HG03139 (cell line): ENCODE measurements around the gene OR1I1.
"Not testable (repeated sequence)": the region's sequence is repeated elsewhere in the genome, so short reads cannot be mapped to it uniquely, and the experiment has no call there.

Experiments used
- ATAC-seq: cut with Tn5 transposase; IDR thresholded peaks from one replicate; pipeline ENCODE4 v1.9.1; 2021; ENCODE audit not compliant: unreplicated experiment

The OR1I1 gene, protein sequence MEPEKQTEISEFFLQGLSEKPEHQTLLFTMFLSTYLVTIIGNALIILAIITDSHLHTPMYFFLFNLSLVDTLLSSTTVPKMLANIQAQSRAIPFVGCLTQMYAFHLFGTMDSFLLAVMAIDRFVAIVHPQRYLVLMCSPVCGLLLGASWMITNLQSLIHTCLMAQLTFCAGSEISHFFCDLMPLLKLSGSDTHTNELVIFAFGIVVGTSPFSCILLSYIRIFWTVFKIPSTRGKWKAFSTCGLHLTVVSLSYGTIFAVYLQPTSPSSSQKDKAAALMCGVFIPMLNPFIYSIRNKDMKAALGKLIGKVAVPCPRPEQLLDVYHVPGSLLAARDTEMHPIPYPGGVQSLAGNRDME

DNA sequence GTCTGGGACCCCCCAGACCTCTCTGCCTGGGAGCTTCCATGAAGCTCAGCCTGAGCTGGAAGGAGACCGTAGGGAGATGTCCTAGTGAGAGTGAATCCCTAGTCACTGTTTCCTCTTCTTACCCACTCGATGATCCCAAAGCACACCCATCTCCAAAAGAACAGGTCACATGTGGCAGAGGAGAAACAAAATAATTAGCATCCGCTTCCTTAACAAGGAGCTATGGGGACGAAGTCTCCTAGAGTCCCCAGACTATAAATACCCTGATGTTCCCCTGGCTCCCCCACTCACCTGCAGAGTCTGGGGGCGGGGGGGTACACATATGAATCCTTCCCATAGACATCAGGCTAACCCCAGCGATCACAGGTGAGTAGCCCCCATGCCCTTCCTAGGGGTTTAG lies at the start of gene OR1I1:
TSS of gene OR1I1 (plus strand) at position 301 of the 400 bp plus-strand sequence. CDS start 4,855 bp downstream, outside the sequence.
- ATAC-seq, result no peak

DNA sequence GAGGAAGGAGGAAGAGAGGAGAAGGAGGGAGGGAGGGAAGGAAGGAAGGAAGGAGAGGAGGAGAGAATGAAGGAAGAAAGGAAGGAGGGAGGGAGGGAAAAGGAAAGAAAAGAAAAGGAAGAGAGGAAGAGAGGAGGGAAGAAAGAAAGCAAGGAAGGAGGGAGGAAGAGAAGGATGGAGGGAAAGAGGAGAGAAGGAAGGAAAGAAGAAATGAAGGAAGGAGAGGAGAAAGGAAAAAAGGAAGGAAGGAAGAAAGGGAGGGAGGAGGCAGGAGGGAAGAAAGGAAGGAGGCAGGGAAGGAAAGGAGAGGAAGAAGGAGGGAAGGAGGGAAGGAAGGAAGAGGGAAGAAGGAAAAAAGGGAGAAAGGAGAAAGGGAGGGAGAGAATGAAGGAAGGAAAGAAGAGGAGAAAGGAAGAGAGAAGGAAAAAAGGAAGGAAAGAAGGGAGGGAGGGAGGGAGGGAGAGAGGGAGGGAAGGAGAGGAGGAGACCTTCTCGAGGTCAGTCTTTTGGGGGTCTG lies 46.2 kb upstream of the OR1I1 start:
- ATAC-seq, result no peak

DNA sequence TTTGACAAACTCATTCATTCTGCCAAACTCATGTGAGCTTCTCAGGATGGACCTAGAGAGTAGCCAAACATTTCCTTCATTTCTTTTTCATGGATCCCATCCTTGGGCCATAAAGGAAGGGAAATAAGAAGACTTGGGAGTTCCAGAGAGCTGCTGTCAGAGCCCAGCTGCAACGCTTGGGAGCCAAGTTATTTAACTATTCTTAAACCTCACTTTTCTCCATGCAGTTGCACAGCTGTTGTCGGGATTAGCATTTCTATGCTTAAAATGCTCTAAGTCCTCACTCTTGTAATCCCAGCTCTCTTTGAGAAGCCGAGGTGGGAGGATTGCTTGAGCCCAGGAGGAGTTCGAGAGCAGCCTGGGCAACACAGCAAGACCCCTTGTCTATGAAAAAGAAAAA lies 44.4 kb upstream of the OR1I1 start:
- no peak for ATAC-seq

DNA sequence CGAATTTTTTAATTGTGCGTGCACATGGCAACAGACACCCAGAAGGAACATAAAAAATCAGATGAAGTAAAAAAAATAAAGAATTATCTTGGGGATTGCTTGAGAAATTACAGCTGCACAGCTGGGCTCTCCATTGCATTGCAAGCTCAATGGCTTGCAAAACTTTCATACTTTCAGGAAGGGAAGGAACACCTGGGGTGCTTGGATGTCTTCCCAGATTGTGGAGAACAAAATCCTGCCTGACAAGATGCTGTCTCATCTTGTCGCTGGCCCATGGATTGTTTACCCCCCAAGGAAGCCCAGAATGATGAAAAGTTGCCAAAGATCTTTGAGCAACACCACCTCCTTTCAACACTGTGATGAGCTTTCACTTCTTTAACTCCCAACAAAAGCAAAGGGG lies 43.7 kb upstream of the OR1I1 start:
- no peak for ATAC-seq

DNA sequence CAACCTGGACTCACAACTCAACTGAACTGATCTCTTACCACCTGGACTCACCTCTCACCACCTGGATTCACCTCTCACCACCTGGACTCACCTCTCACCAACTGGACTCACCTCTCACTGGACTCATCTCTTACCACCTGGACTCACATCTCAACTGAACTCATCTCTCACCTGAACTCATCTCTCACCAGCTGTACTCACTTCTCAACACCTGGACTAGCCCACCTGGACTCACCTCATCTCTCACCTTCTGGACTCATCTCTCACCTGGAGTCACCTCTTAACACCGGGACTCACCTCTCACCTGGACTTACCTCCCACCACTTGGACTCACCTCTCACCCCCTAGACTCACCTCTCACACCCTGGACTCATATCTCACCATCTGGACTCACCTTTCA lies 40.0 kb upstream of the OR1I1 start:
- ATAC-seq, result no peak

DNA sequence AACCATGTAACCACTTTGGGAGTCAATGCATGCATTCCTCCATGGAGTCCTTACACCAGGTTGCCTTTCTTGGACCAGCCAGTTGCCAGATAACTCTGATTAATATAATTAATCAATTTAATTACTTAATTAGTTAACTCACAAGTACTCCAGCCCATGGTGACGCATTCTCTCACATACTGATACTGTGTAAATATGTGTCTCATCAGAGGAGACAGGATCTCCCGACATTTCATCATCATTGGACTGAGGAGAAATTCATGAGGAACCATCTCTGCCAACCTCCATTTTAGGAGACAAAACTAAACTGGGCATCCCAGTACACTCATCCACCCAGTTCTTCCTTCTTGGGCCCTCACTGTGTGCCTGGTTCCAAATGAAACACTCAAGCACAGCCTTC lies 39.2 kb upstream of the OR1I1 start:
- no peak for ATAC-seq

DNA sequence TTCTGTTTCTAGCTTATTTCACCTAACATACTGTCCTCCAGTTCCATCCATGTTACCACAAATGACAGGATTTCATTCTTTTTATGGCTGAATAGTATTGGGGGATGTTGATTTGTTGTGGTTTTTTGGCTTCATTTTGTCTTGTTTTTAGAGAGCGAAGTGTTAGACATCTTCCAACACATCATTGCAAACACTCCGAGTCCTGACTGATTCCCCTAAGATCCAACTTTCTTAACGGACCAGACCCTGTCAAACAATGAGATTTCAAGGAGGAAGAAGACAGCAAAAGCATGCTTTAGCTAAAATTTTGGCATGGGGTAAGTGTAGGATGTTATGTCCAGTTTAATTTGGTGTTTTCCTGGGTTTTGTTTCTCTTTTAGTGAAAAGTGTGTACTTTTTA lies 36.5 kb upstream of the OR1I1 start:
- no peak for ATAC-seq

DNA sequence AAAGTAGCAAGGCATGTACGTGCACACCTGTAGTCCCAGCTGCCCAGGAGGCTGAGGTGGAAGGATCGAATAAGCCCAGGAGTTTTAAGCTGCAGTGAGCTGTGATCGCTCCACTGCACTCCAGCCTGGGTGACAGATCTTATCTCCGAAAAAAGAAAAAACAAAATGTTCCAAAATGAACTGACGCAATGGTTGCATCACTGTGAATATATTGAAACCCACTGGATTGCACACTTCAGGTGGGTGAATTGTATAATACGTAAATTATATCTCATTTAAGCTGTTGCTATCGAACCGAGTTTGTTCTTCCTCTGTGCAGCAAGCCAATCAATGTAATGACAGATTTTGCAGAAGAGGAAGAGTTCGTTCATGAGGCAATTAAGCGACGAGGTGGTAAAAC lies 34.3 kb upstream of the OR1I1 start:
- no peak for ATAC-seq

DNA sequence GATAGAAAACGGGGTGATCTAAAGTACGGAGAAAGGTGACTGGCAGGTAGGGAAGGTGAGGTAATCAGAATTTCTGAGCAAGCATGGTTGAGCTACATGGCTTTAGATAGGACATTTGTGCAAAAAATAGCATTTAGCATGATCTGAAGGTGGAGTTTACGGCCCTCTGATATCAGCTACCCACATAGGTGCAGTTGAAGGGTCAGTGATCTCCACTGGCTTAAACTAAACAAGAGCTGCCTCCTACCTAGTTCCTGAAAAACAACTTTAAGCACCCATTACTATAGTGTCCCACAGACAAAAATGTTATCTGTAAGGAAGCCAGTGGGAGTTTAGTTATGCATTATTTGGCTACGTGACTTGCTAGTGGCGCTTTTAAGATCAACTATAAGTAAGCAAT lies 33.9 kb upstream of the OR1I1 start:
- no peak for ATAC-seq

DNA sequence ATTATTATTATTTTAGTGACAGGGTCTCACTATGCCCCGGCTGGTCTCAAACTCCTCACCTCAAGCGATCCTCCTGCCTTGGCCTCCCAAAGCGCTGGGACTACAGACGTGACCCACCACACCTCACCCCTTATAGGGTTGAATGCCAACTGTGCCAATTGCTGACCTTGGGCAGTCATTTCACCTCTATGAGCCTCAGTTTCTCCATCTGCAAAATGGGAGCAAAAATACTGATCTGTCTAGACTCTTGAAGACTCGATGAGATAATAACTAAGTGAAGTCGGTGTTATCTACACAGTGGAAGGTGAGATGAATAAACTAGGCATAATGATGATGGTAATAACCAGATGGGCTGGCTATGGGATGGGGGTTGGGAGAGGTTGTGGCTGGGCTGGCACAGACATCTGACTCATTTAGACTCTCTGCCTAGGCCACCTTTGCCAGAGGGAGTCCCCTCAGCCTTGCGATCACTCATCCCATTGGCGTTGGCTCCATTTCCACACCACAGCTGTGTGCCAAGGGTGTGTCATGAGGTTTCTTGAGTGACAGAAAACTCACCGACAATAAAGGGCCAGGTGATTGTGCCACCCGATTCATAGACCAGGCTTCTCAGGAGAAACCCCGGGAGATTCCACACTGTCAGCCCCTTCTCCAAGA lies 33.0 kb upstream of the OR1I1 start, which contains the start of gene CASP14:
TSS of gene CASP14 (plus strand) at position 596 of the 657 bp plus-strand sequence. CDS start 2,772 bp downstream, outside the sequence.
- no peak for ATAC-seq

DNA sequence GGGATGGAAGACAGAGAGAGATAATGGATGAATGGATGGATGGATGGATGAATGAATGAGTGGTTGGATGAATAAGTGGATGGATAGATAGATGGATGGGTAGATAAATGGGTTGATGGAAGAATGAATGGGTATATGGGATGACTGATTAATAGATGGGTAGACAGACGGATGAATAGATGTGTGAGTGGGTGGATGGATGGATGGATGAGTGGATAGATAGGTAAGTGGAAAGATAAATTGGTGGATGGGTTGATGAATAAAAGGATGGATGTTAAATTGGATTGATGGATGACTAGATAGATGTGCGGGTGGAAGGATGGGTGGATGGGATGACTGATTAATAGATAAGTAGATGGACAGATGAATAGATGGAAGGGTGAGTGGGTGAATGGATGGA lies 31.4 kb upstream of the OR1I1 start:
- ATAC-seq, result no peak

DNA sequence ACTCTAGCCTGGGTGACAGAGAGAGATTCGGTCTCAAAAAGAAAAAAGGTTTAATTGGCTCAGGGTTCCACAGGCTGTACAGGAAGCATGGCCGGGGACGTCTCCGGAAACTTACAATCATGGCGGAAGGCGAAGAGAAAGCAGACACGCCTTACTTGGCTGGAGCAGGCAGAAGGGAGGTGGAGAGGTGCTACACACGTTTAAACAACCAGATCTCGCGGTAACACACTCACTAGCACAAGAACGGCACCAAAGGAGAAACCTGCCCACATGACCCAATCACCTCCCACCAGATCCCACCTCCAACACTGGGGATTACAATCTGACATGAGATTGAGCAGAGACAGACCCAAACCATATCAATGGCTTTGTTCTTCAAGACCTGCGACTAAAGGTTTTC lies 20.0 kb upstream of the OR1I1 start:
- no peak for ATAC-seq

DNA sequence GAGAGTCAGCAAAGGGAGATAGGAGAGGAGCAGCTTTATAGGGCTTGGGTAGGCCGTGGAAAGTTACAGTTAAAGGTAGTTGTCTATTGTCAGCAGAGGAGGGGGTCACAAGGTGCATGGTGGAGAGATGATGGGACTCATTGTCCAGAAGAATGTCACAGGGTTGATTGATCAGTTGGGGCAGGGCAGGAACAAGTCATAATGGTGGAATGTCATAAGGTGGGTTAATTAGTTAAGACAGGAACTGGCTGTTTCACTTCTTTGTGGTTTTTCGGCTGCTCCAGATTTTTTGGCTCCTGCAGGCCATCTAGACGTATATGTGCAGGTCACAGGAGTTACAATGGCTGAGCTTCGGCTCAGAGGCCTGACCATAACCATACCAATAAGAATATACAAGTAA lies 11.6 kb upstream of the OR1I1 start:
- not testable (repeated sequence) for ATAC-seq

DNA sequence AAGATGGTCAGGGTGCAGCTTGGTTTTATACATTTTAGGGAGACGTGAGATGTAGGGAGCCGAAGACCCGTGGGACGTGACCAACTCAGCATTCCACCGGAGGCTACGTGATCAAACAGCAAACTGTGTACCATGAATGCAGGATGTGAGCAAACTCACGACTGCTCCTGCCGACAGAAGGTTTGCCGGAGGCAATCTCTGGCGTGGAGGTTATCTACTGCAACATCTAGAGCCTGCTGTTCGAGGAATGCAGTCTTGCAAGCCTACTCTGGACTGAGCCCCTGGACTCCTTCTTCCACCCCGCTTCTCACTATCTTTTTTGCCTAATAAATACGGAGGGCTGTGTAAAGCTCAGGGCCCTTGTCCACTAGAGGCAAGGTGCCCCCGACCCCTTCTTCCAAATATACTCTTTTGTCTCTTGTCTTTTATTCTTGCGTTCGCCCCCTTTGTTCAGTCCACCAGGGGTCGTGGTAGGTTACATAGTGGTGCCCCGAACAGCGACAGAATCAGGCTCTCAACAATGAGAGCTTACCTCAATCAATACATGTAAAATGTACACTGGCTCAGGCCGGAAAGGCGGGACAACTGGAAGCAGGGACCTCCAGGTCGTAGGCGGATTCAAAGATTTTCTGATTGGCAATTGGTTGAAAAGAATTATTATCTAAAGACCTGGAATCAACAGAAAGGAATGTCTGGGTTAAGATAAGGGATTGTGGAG lies 8.9 kb upstream of the OR1I1 start:
- ATAC-seq, result no peak

DNA sequence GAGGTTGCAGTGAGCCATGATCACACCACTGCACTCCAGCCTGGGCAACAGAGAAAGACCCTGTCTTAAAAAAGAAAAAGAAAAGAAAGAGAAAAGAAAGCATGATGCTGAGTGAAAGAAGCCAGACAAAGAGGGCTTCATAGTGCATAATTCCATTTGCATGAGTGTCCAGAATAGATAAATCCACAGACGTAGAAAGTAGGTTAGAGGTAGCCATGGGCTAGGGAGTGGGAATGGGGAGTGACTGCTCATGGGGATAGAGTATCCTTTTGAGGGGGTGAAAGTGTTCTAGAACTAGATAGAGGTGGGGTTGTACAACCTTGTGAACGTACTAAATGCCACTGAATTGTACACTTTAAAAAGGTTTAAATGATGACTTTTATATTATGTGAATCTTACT lies 7.6 kb upstream of the OR1I1 start:
- no peak for ATAC-seq

DNA sequence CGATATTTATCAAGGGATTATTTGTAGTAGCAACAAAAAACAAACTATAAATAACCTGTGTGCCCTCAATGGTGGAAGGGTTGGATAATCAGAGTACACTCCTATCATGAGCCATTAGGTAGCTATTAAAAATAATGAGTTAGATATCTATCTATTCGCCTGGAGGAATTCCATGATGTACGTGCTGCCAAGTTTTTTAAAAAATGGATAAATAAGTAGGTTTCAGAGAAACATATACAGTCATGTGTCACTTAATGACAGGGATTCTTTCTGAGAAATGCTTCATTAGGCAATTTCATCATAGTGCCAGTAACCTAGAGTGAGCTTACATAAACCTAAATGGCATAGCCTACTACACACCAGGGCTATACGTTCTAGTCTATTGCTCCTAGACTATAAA lies 6.2 kb upstream of the OR1I1 start:
- ATAC-seq, result no peak

DNA sequence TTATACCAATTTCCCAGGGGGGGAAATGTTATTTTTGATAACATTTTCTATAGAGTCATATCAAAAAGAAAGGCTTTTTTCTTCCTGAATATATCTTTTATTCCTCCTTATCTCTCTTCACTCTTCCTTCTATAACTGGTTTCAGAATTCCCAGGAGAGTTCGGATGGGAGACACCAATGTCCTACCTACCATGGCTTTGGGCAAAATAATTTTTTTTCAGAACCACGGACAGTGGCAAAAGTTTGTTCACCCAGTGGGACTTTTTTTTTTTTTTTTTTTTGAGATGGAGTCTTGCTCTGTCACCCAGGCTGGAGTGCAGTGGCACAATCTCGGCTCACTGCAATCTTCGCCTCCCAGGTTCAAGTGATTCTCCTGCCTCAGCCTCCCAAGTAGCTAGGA lies 2.0 kb upstream of the OR1I1 start:
- ATAC-seq, result not testable (repeated sequence)

DNA sequence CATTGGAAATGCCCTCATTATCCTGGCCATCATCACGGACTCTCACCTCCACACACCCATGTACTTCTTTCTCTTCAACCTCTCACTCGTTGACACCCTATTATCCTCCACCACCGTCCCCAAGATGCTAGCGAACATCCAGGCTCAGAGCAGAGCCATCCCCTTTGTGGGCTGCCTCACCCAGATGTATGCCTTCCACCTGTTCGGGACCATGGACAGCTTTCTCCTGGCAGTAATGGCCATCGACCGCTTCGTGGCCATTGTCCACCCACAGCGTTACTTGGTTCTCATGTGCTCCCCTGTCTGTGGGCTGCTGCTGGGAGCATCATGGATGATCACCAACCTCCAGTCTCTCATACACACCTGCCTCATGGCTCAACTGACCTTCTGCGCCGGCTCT lies 5.2 kb downstream of the OR1I1 start:
- ATAC-seq, result no peak

DNA sequence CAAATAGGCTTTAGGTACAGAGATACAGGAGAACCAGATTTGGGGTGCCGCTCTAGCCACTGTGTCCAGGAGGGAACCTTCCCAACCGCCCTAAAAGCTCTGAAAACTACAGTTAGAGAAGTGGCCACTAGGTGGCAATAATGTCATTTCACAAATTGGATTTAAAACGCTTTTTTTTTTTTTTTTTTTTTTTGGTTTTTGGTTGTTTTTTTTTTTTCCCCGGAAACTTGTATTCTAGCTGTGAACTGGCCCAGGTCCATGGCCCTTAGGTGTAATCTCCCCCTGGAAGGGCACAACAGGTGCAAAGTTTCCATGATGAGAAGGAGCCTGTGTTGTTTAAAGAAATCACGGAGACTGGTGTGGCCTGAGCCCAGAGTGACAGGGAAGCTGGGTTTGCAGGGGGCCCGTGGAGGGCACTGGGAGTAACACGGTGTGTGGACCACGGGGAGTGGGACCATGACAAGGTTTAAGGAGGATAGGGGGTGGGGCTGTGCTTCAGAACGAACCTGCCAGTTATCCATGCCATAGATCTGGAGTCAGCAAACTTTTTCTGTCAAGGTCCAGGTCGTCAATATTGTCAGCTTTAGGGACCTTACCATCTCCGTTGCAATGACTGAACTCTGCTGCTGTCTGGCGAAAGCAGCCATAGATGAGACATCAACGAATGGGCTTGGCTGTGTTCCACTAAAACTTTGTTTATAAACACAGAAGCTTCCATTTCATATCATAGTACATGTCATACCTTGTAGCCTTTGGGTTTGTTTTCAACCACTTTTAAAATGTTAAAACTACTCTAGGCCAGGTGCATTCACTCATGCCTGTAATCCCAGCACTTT lies 10.1 kb downstream of the OR1I1 start:
- no peak for ATAC-seq

DNA sequence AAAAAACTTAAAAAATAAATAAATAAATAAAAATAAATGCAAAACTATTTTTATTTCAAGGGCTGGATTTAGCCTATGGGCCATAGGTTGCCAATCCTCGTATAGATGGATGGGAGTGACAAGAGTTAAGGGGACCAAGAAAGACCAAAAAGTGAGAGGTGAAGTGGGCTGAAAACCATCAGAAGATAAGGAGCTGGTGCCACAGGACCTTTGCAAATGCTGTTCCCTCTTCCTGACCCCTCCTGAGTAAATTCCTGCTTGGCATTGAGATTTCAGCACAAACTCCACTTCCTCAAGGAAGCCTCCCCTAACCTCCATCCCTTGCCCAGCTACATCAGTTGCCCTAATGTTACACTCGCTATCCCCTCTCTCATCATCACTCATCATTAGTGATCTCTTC lies 11.0 kb downstream of the OR1I1 start:
- no peak for ATAC-seq

DNA sequence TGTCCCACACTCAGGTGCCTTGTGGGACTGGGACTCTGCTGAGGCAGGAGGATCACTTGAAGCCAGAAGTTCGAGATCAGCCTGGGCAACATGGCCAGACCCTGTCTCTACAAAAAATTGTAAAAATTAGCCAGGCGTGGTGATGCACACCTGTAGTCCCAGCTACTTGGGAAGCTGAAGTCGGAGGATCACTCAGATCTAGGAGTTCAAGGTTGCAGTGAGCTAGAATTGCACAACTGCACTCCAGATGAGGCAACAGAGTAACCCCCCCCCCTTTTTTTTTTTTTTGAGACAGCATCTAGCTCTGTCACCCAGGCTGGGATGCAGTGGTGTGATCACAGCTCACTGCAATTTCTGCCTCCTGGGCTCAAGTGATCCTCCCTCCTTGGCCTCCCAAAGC lies 14.2 kb downstream of the OR1I1 start:
- no peak for ATAC-seq
